HFF-Myc (cell line): Measurements from ENCODE around the gene PPEF2.
A peak's percentile ranks its signal among the peaks of the same experiment; 100 is the strongest.

Experiments used
- DNase-seq: peaks from one replicate; pipeline ENCODE4 v3.0.0-alpha.2; 2011; ENCODE audit warnings: low read depth; ENCODE audit errors: extremely low read depth
- H3K4me3 ChIP-seq: replicated peaks from 2 replicates; pipeline ENCODE4 v1.5.1; 2011; ENCODE audit warnings: low read depth, mild to moderate bottlenecking, control low read depth, low read length
- CTCF ChIP-seq: IDR thresholded peaks from 2 replicates; pipeline ENCODE4 v1.5.1; 2012; ENCODE audit warnings: mild to moderate bottlenecking, low read depth, low read length, control low read depth; ENCODE audit errors: missing control alignments

PPEF2 gene

GRCh38 chr4:75902352-75902751, at the start of gene PPEF2:
PPEF2 (minus strand) TSS chr4:75902452; CDS start chr4:75896325, 6,127 bp downstream.
- DNase-seq = no peak
- no peak for TF ChIP-seq CTCF
- H3K4me3 ChIP-seq = no peak within 1 kb of the TSS

- no peak overlapping the region for H3K4me3 ChIP-seq
- DNase-seq = peak; percentile 15
- no peak for TF ChIP-seq CTCF
These were observed 48.1 kb upstream of the PPEF2 start for GRCh38 chr4:75950213-75950815.

DNA sequence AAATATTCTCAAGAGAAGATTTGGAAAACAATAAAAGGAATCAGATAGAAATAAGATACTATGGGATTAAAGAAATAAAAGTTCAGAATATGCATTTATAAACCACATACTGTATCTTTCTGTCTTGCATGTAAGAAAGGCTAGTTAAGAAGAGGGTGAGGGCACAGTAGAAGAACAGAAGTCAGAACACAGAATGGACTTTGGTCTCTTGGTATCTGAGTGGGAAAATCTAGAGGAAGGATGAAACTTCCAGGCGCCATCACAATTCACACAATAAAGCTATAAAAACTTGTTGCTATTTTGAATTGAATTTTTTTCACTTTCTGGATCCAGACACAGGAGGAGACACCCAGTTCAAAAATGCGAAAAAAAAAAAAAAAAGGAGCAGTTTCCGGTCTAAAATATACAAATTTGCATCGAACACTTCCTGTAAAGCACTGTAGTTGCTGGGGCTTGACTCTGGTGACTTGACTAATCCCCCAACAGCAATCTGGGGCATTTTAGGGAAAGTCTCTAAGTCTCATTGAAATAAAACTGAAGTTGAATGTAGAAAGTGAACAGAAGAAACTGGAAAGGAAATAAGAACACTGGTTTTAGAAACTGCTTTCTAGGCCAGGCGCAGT, 46.7 kb upstream of the PPEF2 start:
- no peak for DNase-seq
- no peak for TF ChIP-seq CTCF

DNA sequence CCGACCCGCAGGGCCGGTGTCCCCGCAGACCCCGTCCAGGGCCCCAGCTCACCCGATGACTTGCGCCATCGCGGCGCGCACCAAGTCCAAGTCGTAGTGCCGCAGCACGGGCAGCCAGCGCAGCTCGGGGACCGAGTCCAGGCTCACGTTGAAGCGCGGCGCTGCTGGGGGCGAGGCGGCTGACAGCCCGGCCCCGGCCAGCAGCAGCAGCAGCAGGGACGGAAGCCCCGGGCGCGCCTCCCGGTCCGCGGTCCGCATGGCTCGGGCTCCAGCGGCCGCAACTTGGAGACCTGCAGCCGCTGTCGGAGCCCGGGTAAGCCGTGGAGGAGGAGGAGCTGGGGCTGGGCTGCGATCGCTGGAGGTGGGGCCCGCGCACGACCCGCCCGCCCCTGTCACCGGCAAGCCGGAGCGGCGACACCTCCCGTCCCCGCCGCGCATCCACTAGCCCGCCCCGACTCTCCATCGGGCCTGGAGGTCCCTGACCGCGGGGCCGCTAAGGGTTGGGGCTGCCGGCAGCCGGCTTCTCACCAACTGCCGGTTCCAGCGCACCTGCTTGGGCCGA, 38.5 kb upstream of the PPEF2 start, which contains the start of gene NAAA:
Gene NAAA, minus strand, starts transcription at position 322 of the 562 bp plus-strand sequence. Its CDS starts 64 bp downstream, at position 258.
- peak within 1 kb of the TSS; percentile 75 for H3K4me3 ChIP-seq
- TF ChIP-seq CTCF = no peak
- DNase-seq = no peak

More for the DNA sequence above, 46.7 kb upstream of the PPEF2 start:
- H3K4me3 ChIP-seq = no peak overlapping the region

DNA sequence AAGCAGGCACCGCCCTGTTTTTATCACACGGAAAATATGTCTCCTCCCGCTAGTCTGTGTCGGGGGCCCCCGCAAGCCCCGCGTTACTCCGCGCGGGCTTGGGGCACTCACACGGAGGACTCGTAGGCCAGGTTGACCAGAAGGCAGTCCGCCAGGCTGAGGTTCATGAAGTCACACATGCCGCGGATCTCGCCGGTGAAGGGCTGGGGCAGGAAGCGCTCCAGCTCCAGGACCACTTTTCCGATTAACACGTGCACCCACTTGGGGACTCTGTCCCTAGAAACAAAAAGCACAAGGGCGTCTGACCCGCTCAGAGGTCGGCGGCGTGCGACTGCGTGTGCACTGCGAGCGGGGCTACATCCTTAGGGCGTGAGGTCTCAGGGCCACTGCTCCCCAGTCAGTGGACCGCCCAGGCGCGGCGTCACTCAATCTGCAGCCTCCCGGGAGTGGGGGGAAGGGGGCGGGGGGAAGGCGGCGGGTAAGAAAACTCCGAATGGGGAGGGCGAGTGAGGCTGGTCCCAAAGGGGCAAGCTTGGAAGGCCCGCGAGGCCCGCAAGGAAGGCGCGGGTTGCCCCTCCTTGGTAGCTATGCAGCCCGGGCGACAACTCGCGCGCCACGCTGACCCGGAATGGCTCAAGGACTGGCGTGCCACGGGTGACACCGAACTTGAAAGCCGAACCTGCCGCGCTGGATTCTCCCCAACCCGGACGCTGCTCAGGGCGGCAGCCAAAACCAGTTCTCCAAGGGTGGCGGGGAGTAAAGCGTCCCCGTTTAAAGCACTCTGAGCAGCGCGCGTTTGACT, 37.8 kb upstream of the PPEF2 start:
- DNase-seq = no peak
- no peak for TF ChIP-seq CTCF
- peak overlapping the region; percentile 75 for H3K4me3 ChIP-seq

- H3K4me3 ChIP-seq = no peak overlapping the region
- DNase-seq = no peak
- no peak for TF ChIP-seq CTCF
These were observed 33.4 kb upstream of the PPEF2 start for GRCh38 chr4:75935628-75936027.
